Spleen (tissue), 7 donors: ENCODE results near the gene TMEM14A.

Source experiments
- CTCF ChIP-seq, 11 experiments: fragments of 200-600 bp in 7 of 11; fragments of 450-650 bp in 4 of 11; sonication (generic) in 4 of 11; IDR thresholded peaks in 8 of 11; conservative IDR thresholded peaks in 3 of 11; 1 replicate in 7 of 11; 2 replicates in 4 of 11; pipeline versions ENCODE4 v1.4.0 to v1.8.0; 2016 to 2021; ENCODE audit warnings: antibody characterized with exemption in 11 of 11, inconsistent platforms in 4 of 11, mild to moderate bottlenecking in 1 of 11
- POLR2AphosphoS5 ChIP-seq, 3 donors: sonication (generic); formaldehyde crosslinking; IDR thresholded peaks; one replicate each; pipeline ENCODE4 v1.5.1; 2017; ENCODE audit warnings: antibody characterized with exemption in 3 of 3
- donor health status: DM: no; HTN: no; CAD: no; lungs with moderate emphysema.
- donor health status: DM: no; HTN: no; CAD: no.
- donor health status: DM: no; HTN: no; CAD: no.

- no peak for TF ChIP-seq CTCF (IDR thresholded peaks at IDR 0.05 in 8 of 11, conservative IDR thresholded peaks at IDR 0.05 in 3 of 11)
- no peak for TF ChIP-seq POLR2AphosphoS5 (IDR thresholded peaks at IDR 0.05)
Measured at GRCh38 chr6:52654592-52654991, 16.3 kb upstream of the TMEM14A start.
